Measurements from ENCODE around the gene ADRM1.

ADRM1 gene

GRCh38 chr20:62313021-62313420 is 10.2 kb downstream of the ADRM1 start:
- no peak for DNase-seq

GRCh38 chr20:62313460-62314338 is 10.9 kb downstream of the ADRM1 start:
- DNase-seq = no peak

DNA sequence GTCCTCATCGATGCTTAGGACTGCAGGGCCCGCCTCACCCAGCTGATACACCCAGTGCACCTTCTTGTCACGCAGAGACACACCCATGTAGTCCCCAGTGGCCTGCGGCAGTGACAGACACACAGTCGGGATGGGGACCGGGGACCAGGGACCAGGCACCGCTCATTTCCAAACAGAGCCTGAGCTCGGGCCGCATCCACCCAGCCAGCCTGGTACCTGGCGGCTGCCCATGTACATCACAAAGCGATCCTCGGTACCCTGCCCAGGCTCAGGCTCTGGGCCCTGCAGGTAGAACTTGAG is 11.5 kb downstream of the ADRM1 start:
- DNase-seq = no peak

GRCh38 chr20:62314711-62315302 is 12.0 kb downstream of the ADRM1 start:
- DNase-seq = no peak

DNA sequence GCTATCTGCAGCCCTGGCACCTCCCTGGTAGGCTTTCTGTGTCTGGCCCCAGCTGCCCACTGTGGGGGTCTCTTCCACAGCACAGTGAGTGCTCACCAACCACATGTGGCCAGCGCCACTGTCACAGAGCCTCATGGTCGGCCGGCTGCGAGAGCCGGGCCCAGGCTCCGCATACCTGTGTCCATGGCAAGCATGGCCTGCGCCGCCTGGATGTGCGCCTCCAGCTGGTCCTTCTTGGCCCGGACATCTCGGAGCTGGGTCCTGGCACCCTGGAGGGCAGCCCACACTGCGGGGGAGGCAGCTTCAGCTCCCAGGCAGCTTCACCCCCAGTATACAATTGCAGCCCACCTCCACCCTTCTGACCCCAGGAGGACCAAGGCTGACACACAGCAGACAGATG is 13.0 kb downstream of the ADRM1 start:
- DNase-seq = no peak

- no peak for DNase-seq
Measured at GRCh38 chr20:62316331-62317166, 13.8 kb downstream of the ADRM1 start.

DNA sequence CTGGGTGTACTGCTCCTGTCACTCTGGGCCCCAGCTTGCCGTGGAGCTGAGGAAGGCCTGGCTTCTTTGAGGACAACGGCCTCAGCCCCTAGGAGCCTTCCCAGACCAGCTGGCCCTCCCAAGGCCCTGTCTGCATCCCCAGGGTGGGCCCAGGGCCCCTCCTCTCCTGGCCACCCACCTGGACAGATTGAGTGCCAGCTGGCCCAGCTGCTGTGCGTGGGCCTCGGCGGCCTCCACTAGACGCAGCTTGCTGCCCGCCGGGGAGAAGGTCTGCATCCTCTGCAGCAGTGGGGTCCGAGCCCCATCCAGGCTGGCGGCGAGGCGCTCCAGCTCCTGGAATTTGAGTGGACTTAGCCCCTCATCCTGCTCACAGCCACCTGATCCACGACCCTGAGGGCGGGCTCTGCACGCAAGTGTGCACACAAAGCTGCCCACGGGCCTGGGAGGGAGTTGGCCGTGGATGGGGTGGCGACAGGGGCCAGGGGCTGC is 14.4 kb downstream of the ADRM1 start:
- DNase-seq = no peak

DNA sequence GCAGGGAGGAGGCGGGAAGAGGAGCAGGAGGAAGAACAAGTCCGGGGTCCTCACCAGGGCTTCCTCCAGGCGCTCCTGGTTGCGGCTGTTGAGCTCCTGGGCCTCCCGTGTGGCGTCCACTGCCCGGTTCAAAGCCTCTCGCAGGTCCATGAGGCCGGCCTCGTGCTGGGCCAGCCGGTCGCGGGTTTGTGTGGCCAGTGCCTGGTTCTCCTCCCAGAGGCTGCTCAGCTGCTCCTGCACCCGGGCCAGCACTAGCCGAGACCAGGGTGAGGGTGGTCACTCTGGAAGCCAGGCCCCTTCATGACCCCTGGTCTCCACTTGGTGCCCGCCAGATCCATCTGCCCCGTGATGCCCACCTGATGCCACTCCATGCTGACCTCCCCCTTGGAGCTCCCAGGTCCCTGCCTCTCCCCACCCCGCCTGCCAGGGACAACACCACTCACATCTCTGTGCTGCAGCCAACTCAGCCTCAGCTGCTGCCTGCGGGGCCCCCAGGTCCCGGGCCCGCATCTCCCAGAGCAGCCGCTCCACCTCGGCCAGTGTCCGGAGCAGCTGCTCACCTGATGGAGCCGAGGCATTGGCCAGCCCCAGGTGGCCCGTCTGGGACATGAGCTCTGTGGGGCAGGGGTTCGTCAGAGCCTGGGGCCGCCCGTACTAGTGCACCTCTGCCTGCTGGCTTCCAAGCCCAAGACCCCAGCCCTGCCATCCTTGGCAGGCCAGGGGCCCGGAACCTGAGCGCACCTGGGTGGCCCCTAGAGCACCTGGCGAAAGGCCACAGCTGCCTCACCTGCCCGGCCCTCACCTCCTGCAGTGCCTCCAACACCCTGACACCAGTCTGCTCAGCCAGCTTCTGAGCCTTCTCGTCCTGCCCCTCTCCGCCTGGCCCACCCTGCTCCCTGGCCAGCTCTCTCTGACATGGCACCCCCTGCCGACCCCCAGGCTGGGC is 15.9 kb downstream of the ADRM1 start:
- no peak for DNase-seq

DNA sequence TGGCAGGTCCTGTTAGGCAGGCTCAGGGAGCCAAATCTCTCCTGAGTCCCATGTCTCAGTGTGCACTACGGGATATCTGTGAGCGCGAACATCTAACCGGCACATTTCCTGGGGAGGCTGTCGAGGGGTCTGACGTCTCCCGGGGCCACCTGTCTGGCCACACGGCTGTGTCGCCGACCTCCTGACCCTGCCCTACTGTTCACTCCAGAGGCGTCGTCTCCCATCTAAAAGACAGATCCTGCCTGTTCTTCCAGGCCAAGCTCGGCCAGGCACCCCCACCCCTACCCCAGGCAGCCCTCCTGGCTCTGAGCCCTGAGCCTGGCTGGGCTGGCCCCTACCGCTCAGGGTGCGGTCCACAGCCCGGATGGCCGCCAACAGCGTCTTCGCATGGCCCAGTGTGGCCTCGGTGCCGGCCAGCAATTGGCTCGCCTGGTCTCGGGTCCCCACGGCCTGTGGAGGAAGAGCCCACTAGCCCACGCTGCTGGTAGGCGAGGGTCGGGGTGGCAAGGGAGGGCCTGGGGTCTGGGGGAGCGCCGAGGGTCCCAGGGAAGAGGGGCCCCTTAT is 16.6 kb downstream of the ADRM1 start:
- DNase-seq = no peak

GRCh38 chr20:62320581-62321354 is 18.0 kb downstream of the ADRM1 start:
- no peak for DNase-seq

- no peak for DNase-seq
Measured at GRCh38 chr20:62321521-62321948, 18.7 kb downstream of the ADRM1 start.

- DNase-seq = no peak
Measured at GRCh38 chr20:62321975-62322374, 19.2 kb downstream of the ADRM1 start.

DNA sequence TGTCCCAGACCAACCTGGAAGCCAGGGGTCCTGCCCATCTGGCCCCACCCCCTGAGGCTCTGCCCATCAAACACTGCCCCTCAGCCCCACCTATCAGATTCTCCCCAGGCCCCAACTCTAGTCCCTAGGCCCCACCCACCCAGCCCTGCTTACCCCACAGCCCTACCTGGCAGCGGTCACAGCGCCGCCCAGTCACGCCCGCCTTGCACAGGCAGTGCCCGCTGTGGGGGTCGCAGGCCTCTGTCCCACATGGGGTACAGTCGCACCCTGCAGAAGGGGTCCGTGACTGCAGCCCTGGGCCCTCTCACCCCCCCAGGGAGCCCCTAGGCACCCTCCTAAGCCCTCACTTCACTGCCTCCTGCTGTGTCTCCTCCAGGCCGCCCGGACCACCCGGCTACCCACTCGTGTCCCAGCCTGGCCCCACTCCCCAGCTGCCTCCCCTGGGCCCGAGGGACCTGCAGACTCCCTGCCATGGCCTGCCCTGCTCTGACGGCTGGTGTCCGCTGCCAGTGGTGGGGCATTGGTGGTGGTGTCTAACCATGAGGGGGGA is 19.8 kb downstream of the ADRM1 start:
- no peak for DNase-seq

GRCh38 chr20:62323146-62323979 is 20.6 kb downstream of the ADRM1 start:
- DNase-seq = no peak

GRCh38 chr20:62323980-62324906 is 21.4 kb downstream of the ADRM1 start:
- DNase-seq = no peak

GRCh38 chr20:62325172-62325905 is 22.5 kb downstream of the ADRM1 start:
- DNase-seq = no peak

DNA sequence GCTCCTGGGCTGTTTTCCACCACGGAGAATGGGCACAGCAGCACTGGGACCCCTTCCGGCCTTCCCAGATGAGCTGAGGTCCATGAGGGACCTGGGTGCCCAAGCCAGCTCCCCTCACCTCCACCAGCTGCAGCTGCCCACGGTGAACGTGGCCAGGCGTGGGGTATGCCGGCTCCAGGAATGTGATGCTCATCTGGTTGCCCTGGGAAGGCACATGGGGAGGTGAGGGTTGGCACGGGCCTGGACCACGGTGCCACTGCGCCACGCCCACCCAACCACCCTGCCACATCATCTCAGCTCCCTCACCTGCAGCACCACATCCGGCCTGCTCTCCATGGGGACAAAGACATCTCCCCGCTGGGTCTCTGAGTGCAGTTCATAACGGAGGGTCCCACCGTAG is 23.8 kb downstream of the ADRM1 start:
- no peak for DNase-seq
